ENCODE data around the gene DGCR6. TPM values are rescaled to one million over a fixed set of nuclear protein-coding genes. Genes with fewer than 3 reads are reported as not detected.
"Not testable (repeated sequence)": the region's sequence is repeated elsewhere in the genome, so short reads cannot be mapped to it uniquely, and the experiment has no call there.

Gene DGCR6
- total and polyA plus RNA-seq, 2 donors from 2014 or later, result 1.7 to 3.7 TPM

- H3K27me3 ChIP-seq (ENCODE audit: control insufficient read depth, insufficient read depth, low read length); DNase-seq; H3K9me3 ChIP-seq (ENCODE audit: control insufficient read depth in 2 of 3, insufficient read depth in 1 of 3, low read length in 3 of 3); H3K9ac ChIP-seq (ENCODE audit: low read length in 3 of 3); H3K27ac ChIP-seq (ENCODE audit: low read depth in 2 of 2, low read length in 2 of 2); H3K4me1 ChIP-seq (ENCODE audit: control insufficient read depth in 2 of 3, insufficient read depth in 2 of 3, low read depth in 1 of 3, low read length in 3 of 3); H3K36me3 ChIP-seq (ENCODE audit: control insufficient read depth in 2 of 3, insufficient read depth in 3 of 3, low read length in 3 of 3); FAIRE-seq; H3K4me3 ChIP-seq (ENCODE audit: low read length in 3 of 3); intact Hi-C loops (cut with DNase I): not testable (repeated sequence)
Observed at GRCh38 chr22:18958738-18959137, 52.6 kb downstream of the DGCR6 start.

- intact Hi-C loops (cut with DNase I); H3K4me3 ChIP-seq (ENCODE audit: low read length in 3 of 3); FAIRE-seq: not testable (repeated sequence)
Observed at GRCh38 chr22:18959266-18959665, 53.1 kb downstream of the DGCR6 start.

GRCh38 chr22:18959741-18960140 is 53.6 kb downstream of the DGCR6 start:
- FAIRE-seq; H3K36me3 ChIP-seq (ENCODE audit: control insufficient read depth in 2 of 3, insufficient read depth in 3 of 3, low read length in 3 of 3); H3K9me3 ChIP-seq (ENCODE audit: control insufficient read depth in 2 of 3, insufficient read depth in 1 of 3, low read length in 3 of 3); H3K27me3 ChIP-seq (ENCODE audit: control insufficient read depth, insufficient read depth, low read length); H3K9ac ChIP-seq (ENCODE audit: low read length in 3 of 3); H3K27ac ChIP-seq (ENCODE audit: low read depth in 2 of 2, low read length in 2 of 2); intact Hi-C loops (cut with DNase I); H3K4me1 ChIP-seq (ENCODE audit: control insufficient read depth in 2 of 3, insufficient read depth in 2 of 3, low read depth in 1 of 3, low read length in 3 of 3); H3K4me3 ChIP-seq (ENCODE audit: low read length in 3 of 3): not testable (repeated sequence)
- DNase-seq, result peak in 1 of 5 donors; percentile 47

More at GRCh38 chr22:18959266-18959665, 53.1 kb downstream of the DGCR6 start:
- not testable (repeated sequence) for H3K27ac ChIP-seq (ENCODE audit: low read depth in 2 of 2, low read length in 2 of 2); H3K9ac ChIP-seq (ENCODE audit: low read length in 3 of 3); H3K27me3 ChIP-seq (ENCODE audit: control insufficient read depth, insufficient read depth, low read length); H3K9me3 ChIP-seq (ENCODE audit: control insufficient read depth in 2 of 3, insufficient read depth in 1 of 3, low read length in 3 of 3); H3K36me3 ChIP-seq (ENCODE audit: control insufficient read depth in 2 of 3, insufficient read depth in 3 of 3, low read length in 3 of 3); H3K4me1 ChIP-seq (ENCODE audit: control insufficient read depth in 2 of 3, insufficient read depth in 2 of 3, low read depth in 1 of 3, low read length in 3 of 3)
- DNase-seq, result peak in 1 of 5 donors; percentile 35

- H3K27me3 ChIP-seq (ENCODE audit: control insufficient read depth, insufficient read depth, low read length); intact Hi-C loops (cut with DNase I); H3K27ac ChIP-seq (ENCODE audit: low read depth in 2 of 2, low read length in 2 of 2); H3K9ac ChIP-seq (ENCODE audit: low read length in 3 of 3); H3K9me3 ChIP-seq (ENCODE audit: control insufficient read depth in 2 of 3, insufficient read depth in 1 of 3, low read length in 3 of 3); H3K4me3 ChIP-seq (ENCODE audit: low read length in 3 of 3); FAIRE-seq; H3K4me1 ChIP-seq (ENCODE audit: control insufficient read depth in 2 of 3, insufficient read depth in 2 of 3, low read depth in 1 of 3, low read length in 3 of 3); H3K36me3 ChIP-seq (ENCODE audit: control insufficient read depth in 2 of 3, insufficient read depth in 3 of 3, low read length in 3 of 3): not testable (repeated sequence)
- peak in 1 of 5 donors; percentile 53 for DNase-seq
Observed at GRCh38 chr22:18960166-18960820, 54.2 kb downstream of the DGCR6 start.

DNA sequence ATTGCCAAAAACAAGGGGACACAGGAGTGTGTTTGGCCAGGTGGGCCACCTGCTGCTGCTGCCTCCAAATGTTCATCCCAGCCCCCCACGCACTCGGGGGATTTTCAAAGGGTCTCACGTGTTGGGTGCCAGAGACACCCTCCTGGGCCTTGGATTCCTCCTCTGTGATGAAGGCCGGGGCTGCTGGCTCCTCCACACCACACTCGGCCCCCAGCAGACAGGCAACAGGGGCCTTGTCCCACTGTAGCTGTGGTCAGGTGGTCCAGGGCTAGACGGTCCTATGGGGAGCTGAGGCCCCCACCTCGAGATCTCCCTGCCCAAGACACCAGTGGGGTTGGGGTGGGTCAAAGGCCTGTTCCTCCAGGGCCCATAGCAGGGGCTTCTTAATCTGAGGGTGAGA is 55.1 kb downstream of the DGCR6 start:
- H3K36me3 ChIP-seq (ENCODE audit: control insufficient read depth in 2 of 3, insufficient read depth in 3 of 3, low read length in 3 of 3); H3K27ac ChIP-seq (ENCODE audit: low read depth in 2 of 2, low read length in 2 of 2); H3K4me1 ChIP-seq (ENCODE audit: control insufficient read depth in 2 of 3, insufficient read depth in 2 of 3, low read depth in 1 of 3, low read length in 3 of 3); H3K9me3 ChIP-seq (ENCODE audit: control insufficient read depth in 2 of 3, insufficient read depth in 1 of 3, low read length in 3 of 3); H3K4me3 ChIP-seq (ENCODE audit: low read length in 3 of 3); FAIRE-seq; intact Hi-C loops (cut with DNase I); H3K9ac ChIP-seq (ENCODE audit: low read length in 3 of 3); H3K27me3 ChIP-seq (ENCODE audit: control insufficient read depth, insufficient read depth, low read length): not testable (repeated sequence)
- DNase-seq, result peak in 1 of 5 donors; percentile 26

Other genes starting within 250 kb of the DGCR6 start
- 6.7 TPM for gene PRODH, start 30.0 kb downstream of the DGCR6 start, total RNA-seq
- gene PRODH, start 30.0 kb downstream of the DGCR6 start, polyA plus RNA-seq (ENCODE audit: insufficient read depth, low read depth, low replicate concordance), result 8.2 TPM
- 67.7 TPM for gene DGCR2, start 216.1 kb downstream of the DGCR6 start, total RNA-seq
- gene DGCR2, start 216.1 kb downstream of the DGCR6 start, polyA plus RNA-seq (ENCODE audit: insufficient read depth, low read depth, low replicate concordance), result 37.5 TPM
- gene TSSK2, start 225.0 kb downstream of the DGCR6 start, total RNA-seq, result not detected
- gene TSSK2, start 225.0 kb downstream of the DGCR6 start, polyA plus RNA-seq (ENCODE audit: insufficient read depth, low read depth, low replicate concordance), result not detected
- gene ESS2, start 238.3 kb downstream of the DGCR6 start, total RNA-seq, result 14.3 TPM
- gene ESS2, start 238.3 kb downstream of the DGCR6 start, polyA plus RNA-seq (ENCODE audit: insufficient read depth, low read depth, low replicate concordance), result 15.3 TPM
- gene GSC2, start 244.0 kb downstream of the DGCR6 start, total RNA-seq, result not detected
- gene GSC2, start 244.0 kb downstream of the DGCR6 start, polyA plus RNA-seq (ENCODE audit: insufficient read depth, low read depth, low replicate concordance), result not detected

All from kidney (tissue), 11 donors.